CD4-positive, alpha-beta T cell treated with Interleukin-21 for 1 hour (primary cell): ENCODE data around the gene CD160.
"Not testable (repeated sequence)": the region's sequence is repeated elsewhere in the genome, so short reads cannot be mapped to it uniquely, and the experiment has no call there.

Experiments used
- DNase-seq: peaks from one replicate; pipeline ENCODE4 v3.0.0-alpha.2; 2020

Gene CD160

GRCh38 chr1:145710291-145711027 is 8.8 kb upstream of the CD160 start:
- DNase-seq, result no peak

GRCh38 chr1:145711213-145711651 is 8.1 kb upstream of the CD160 start:
- no peak for DNase-seq

- DNase-seq, result no peak
Observed at GRCh38 chr1:145714524-145715111, 4.7 kb upstream of the CD160 start.

DNA sequence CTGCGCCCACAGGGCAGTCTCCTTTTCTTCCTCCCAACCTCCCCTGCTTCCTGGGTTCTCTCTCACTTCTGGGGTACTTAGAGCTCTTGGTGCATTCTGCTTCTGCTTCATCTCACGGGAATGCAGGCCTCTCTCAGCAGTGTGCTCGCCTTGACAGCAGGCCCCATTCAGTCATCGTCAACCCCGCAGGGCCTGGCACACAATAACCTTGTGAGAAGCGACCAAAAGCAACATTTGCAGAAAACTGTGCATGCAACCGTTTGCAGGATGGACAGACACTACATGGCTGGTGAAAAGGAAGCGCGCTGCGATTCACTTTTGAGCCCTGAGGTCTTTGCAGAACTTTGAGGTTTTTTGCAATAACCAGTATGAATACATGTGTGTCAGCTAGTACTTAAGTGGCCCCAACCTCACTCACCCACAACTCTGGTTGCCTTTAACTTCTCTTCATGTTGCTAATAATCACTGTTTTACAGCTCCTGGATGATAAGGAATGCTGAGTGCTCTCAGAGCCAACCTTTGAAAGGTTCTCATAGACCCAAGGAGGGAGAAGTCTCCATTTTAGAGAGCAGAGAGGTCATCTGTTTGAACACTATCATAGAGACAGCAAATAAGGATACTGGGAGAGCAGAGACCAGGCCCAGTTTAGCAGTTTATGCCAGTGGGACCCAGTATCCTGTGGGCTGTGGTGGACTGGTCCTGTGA is 2.5 kb upstream of the CD160 start:
- DNase-seq, result no peak

- DNase-seq, result no peak
Observed at GRCh38 chr1:145717833-145718232, 1.5 kb upstream of the CD160 start.

GRCh38 chr1:145718465-145718864 is 834 bp upstream of the CD160 start:
- DNase-seq, result not testable (repeated sequence)

DNA sequence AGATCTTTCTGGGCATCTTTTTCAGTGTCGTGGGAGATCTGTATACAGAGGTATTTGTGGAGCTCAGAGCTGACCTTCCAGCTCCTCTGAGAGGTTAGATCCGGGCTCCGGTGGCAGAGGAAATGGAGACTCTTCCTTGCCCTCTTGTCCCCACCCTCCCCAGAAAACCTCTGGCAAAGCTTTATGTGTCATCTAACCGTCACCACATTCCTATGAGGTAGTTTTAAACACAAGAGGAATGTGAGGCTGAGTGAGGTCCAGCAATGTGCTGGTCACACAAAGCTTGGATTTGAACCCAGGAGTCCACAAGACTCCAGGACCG is 1.2 kb downstream of the CD160 start:
- no peak for DNase-seq

DNA sequence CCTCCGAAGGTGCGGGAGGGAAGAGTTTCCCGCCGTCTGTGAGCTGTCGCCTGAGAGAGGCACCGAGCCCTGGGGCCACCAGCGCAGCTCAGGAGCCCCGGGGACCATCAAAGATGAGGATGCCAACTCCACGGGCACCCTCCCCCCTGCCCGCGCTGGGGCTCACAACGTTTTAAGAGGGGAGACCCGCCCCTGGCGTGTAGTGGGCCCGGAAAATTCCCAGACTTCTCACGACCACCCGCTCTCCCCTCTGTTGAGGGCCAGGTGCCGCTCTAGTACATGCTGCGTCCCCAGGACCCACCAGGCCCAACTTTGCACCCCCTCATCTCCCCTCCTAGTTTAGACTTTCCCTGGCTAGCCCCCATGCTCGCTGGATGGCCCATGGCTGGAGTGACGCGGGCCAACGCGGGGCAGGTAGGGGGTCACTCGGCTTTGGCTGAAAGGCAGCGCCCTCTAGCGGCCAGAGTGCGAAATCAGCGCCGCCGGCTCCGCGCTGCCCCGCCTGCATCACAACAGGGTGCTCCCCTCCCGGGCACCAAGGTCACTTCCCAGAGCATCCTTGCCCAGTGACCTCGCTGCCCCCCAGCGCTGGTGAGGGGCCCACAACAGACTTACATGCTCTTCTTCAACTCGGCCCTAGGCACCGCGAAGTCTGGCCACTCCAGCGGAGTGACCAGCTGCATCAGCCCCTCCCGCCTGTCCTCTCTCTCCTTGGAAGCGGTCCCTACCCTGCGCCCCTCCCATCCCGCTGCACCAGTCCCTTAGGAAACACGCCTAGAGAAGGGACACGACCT is 1.8 kb downstream of the CD160 start:
- peak; percentile 69 for DNase-seq

DNA sequence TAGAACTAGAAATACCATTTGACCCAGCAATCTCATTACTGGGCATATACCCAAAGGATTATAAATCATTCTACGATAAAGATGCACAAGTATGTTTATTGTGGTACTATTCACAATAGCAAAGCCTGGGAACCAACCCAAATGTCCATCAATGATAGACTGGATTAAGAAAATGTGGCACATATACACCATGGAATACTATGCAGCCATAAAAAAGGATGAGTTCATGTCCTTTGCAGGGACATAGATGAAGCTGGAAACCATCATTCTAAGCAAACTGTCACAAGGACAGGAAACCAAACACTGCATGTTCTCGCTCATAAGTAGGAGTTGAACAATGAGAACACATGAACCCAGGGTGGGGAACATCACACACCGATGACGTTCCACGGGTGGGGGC is 6.9 kb downstream of the CD160 start:
- not testable (repeated sequence) for DNase-seq

DNA sequence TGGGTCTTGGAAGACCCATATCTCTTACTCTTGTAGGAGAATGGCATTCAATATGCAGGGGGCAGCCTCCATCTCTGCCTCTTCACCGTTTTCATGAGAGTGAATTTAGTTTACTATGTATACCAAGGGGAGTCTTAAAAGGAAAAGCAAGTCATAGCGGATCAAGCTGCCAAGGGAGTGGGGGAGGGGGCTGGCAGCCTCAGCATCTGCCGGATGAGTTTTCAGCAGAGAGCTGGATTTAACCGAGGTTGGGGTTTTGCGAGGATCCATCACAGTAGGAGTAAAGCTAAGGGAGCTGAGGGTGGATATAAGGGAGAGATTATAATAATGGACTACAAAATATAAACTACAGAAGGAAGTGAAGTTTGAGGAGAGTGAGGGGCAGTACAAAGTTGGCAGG is 9.9 kb downstream of the CD160 start:
- no peak for DNase-seq

DNA sequence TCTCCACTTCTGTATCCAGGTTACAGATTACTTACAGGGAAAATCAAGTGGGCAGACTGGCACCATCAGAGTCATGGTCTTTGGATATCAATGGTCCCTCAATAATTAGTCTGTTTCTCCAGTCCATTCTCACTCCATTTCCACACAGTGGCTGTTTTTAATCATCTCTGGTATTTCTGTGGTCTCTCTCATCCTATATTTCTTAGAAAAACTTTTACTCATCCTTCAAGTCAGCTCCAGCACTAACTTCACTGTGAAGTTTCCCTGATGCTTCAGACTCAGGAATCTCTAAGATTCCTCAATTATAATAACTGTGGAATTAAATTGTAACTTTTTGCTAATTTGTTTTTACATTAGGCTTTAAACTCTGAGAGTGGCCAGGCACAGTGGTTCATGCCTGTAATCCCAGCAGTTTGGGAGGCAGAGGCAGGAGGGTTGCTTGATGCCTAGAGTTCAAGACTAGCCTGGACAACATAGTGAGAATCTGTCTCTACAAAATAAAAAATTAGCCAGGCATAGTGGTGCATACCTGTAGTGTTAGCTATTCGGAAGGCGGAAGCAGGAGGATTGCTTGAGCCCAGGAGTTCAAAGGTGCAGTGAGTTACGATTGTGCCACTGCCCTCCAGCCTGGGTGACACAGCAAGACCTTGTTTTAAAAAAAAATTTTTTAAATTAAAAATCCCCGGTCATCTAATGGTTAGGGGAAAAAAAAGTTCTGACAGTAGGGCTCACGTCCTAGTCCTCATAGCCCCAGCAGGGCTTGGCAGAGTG is 10.6 kb downstream of the CD160 start:
- DNase-seq, result no peak

- DNase-seq, result no peak
Observed at GRCh38 chr1:145730467-145730866, 11.2 kb downstream of the CD160 start.

GRCh38 chr1:145730900-145731299 is 11.6 kb downstream of the CD160 start:
- no peak for DNase-seq

DNA sequence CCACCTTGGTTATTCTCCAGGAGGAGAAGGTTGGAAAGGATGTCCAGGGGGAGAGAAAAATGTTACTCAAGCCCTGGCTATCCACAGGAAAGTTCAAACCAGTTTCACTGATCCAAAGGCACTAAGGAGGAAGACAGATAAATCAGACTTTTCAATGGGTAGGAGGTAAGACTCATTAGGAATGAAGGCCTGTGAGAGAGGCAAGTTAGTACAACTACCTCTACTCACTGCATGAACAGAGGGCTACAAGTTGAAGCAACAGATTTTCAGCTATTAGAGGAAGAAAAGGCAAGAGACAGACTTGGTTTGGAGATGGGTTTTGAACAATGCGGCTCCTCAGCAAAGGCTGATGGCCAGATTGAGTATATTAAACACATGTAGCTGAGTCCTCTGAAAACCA is 16.9 kb downstream of the CD160 start:
- no peak for DNase-seq

DNA sequence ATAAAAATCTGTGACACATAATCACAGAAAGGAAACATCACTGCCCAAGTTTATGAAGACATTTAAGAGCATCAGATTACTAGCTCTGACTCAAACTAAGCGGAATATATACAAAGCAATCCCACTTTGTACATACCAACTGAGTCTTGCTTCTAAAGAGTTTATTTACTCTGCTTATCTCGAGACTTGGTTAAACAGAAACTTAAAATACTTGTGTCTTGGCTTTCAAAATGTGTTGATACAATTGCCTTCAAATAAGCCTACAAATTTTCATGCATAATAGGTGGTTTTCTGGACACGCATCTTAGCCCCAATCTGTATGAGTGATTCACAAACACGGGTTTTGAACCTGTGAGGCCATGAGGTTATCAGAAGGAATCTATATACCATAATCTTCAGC is 21.0 kb downstream of the CD160 start:
- DNase-seq, result no peak

GRCh38 chr1:145747398-145748247 is 28.3 kb downstream of the CD160 start:
- DNase-seq, result no peak

DNA sequence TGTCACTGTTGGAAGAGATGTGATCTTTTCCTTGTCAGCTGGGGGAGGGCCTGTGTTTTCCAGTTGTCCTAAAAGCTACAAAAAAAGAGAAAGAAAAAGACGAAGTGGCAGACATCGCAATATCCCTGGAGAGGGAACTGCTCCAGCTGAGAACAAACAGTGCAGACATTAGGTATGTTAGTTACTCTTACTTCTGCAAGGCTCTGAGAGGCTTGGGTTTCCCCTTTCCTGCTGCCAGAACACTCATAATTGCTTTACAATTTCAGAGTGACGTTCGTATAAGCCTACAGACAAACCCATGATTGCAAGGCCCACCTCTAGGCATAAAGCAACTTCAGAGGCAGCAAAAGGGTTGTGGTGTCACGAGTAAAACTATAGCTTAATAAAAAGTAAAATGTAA is 31.1 kb downstream of the CD160 start:
- DNase-seq, result no peak

DNA sequence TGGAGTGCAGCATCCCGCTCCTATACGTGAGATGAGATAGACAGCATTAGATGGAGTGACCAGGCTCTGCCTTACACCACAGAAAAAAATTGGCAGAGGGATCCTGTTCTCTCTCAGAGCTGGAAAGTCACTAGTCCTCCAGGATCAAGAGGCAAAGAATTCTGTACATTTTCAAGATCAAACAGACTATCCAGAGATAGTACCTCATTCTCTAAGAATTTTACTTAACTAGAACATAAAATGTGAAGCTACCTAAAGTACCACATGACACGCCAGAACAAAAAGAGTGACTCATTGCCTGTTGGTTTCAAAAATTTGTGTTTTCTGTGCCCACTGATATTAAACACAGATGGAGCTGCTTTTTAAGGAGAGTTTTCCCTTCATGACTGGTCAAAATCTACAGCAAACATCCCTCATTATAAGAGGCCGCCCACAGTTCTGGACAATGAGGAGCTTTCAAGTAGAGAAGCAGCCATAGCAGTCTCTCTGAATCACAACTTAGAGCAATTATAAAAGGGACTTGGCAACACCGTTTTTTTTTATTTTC is 32.3 kb downstream of the CD160 start:
- no peak for DNase-seq

DNA sequence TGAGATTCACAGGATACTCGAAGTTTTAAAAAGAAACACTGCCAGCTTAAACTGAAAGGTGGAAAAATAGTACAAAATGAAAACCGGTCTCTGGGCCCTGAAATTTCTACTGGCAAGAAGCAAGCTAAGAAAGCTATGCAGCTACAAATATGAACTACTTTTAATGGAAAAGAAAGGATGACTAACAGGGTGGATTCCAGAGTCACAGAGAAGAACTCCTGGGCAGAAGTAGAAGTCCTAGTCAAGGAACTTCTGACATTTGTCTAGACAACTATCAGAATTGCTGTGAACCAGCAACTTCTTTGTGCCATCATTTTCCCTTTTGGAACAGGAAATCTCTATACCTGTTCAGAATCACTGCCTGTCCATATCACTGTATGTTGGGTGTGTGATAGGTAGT is 38.1 kb downstream of the CD160 start:
- no peak for DNase-seq

DNA sequence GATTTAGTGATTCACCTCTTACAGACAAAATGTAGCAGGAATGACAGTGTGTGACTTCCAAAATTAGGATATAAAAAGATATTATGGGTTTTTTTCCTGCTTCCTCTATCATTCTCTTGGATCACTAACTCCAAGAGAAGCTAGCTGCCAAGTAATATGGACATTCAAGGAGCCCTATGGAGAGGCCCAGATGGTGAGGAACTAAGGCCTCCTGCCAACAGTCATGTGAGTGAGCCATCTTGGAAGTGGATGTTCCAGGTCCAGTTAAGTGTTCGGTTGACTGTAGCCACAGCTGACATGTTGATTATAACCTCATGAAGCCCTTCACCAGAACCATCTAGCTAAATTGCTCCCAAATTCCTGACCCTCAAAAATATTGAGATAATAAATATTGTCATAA is 38.8 kb downstream of the CD160 start:
- DNase-seq, result no peak

DNA sequence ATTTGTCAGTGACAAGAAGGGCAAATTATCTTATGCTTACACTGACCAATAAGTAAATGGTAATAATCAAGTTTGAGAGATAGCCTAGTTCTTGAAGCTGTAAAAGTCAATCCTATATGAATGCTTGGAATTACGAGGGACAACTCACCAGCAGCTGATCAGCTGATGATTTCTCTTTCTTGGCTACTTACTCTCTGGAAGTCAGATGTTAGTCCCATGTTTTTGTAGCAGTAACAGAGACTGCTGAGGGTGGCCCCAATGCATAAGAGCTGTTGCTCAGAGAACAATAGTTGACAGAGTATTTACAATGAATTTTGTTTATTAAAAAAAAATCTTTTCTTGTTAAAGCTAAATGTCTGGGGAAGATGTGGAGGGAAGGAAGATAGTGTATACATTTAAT is 39.3 kb downstream of the CD160 start:
- no peak for DNase-seq

DNA sequence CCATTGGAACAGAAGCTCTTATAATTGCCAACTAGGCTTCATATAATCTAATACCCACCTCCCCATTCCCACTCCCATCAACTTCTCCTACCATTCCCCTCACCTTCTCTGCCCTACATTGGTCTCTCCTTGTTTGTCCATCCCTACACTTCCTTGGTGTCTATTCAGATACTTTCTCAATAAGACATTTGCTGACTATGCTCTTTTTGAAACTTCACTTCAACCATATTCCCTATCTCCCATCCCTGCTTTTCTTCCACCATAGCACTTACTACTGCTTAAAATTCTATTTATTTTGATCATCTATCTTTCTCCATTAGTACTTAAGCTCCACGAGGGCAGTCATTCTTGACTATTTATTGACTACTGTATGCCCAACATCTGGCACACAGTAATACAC is 40.4 kb downstream of the CD160 start:
- no peak for DNase-seq
